Left lung (tissue), 14 donors: ENCODE data around the gene RBM11. TPM values are rescaled to one million over a fixed set of nuclear protein-coding genes. Genes with fewer than 3 reads are reported as not detected.
"Not testable (repeated sequence)": the region's sequence is repeated elsewhere in the genome, so short reads cannot be mapped to it uniquely, and the experiment has no call there.

ENCODE experiments used
- ATAC-seq: fragments of 200-7000 bp; cut with Tn5 transposase; one replicate; pipeline ENCODE4 v1.9.1; 2020; ENCODE audit warnings: moderate library complexity
- DNase-seq, 4 donors: peaks; one replicate each; pipeline ENCODE4 v3.0.0-alpha.2; 2013 to 2020
- H3K27ac ChIP-seq, 2 donors: fragments of 200-600 bp; sonication (generic) in 1 of 2; one replicate each; pipeline versions ENCODE4 v1.5.0 to v1.8.0; 2020 to 2021
- H3K27me3 ChIP-seq, 2 donors: fragments of 200-600 bp; sonication (generic) in 1 of 2; one replicate each; pipeline versions ENCODE4 v1.5.0 to v1.8.0; 2020 to 2021
- H3K36me3 ChIP-seq, 2 donors: fragments of 200-600 bp; sonication (generic) in 1 of 2; one replicate each; pipeline versions ENCODE4 v1.5.0 to v1.8.0; 2020 to 2021
- H3K4me1 ChIP-seq, 2 donors: fragments of 200-600 bp; one replicate each; pipeline ENCODE4 v1.8.0; 2021
- H3K4me3 ChIP-seq, 2 donors: fragments of 200-600 bp; sonication (generic) in 1 of 2; one replicate each; pipeline versions ENCODE4 v1.5.0 to v1.8.0; 2020 to 2021; ENCODE audit warnings: mild to moderate bottlenecking in 1 of 2
- H3K9me3 ChIP-seq, 2 donors: fragments of 200-600 bp; sonication (generic) in 1 of 2; one replicate each; pipeline versions ENCODE4 v1.5.0 to v1.8.0; 2020 to 2021
- intact Hi-C, 2 donors: fragments of 100-400 bp; cut with DNase I; formaldehyde crosslinking; loops; one replicate each; pipeline versions ENCODE4 v1.11.2 to v1.14.2; 2022
- long read RNA-seq, 12 donors: library from polyadenylated mRNA in 2 of 12; unstranded in 2 of 12; transcript quantifications; one replicate each; pipeline ENCODE4 v2.0.0 and lab custom pipeline, GENCODE V29; 2019 to 2026
- polyA plus RNA-seq, 6 donors: library from polyadenylated mRNA; unstranded; fragments of 120-200 nt; gene quantifications; one replicate each; pipeline ENCODE4 v1.2.1, GENCODE V29; 2013; ENCODE audit not compliant: insufficient read length in 6 of 6
- total RNA-seq, 2 donors: library from RNA; stranded (reverse); fragmentation: NEBNext Ultra II Directional; extraction: Animal tissue kit (Norgen Biotek cat#: 25700); gene quantifications; one replicate each; pipeline ENCODE4 v1.2.1, GENCODE V29; 2021
- TF ChIP-seq, protein P1 (sequence below), 2 donors: fragments of 200-600 bp; sonication (generic) in 1 of 2; IDR thresholded peaks; one replicate each; pipeline versions ENCODE4 v1.5.0 to v1.8.0; 2021; ENCODE audit warnings: antibody characterized with exemption in 2 of 2
- donor health status: DM: no; HTN: yes; CAD: no.
- donor health status: DM: no; HTN: no; CAD: no.

RBM11 gene, protein sequence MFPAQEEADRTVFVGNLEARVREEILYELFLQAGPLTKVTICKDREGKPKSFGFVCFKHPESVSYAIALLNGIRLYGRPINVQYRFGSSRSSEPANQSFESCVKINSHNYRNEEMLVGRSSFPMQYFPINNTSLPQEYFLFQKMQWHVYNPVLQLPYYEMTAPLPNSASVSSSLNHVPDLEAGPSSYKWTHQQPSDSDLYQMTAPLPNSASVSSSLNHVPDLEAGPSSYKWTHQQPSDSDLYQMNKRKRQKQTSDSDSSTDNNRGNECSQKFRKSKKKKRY
- 1 to 10 TPM; 1.4 to 2.0 TPM for total RNA-seq
- 1 to 10 TPM; 3.4 to 5.3 (median 5.2) TPM for polyA plus RNA-seq
- long read RNA-seq, donor 1, partial matches to known transcripts = 0 of 1 reads
- long read RNA-seq, donor 1, other reads (novel, unspliced or antisense) = 0 of 1 reads
- long read RNA-seq, donor 2, partial matches to known transcripts = 0 of 2 reads
- long read RNA-seq, donor 2, other reads (novel, unspliced or antisense) = 0 of 2 reads
- long read RNA-seq, donor 3, partial matches to known transcripts = 0 of 2 reads
- long read RNA-seq, donor 3, other reads (novel, unspliced or antisense) = 0 of 2 reads
- long read RNA-seq, donor 4, partial matches to known transcripts = 0 of 2 reads
- long read RNA-seq, donor 4, other reads (novel, unspliced or antisense) = 1 of 2 reads
- long read RNA-seq, donor 5 = 0 reads
- long read RNA-seq, donor 6 = 0 reads
- long read RNA-seq, donor 7 = 0 reads
- long read RNA-seq, donor 8, partial matches to known transcripts = 0 of 1 reads
- long read RNA-seq, donor 8, other reads (novel, unspliced or antisense) = 0 of 1 reads
- long read RNA-seq, donor 9 = 0 reads
- long read RNA-seq, donor 10, partial matches to known transcripts = 0 of 1 reads
- long read RNA-seq, donor 10, other reads (novel, unspliced or antisense) = 0 of 1 reads
- long read RNA-seq, donor 11, partial matches to known transcripts = 0 of 6 reads
- long read RNA-seq, donor 11, other reads (novel, unspliced or antisense) = 0 of 6 reads
- long read RNA-seq, donor 12, partial matches to known transcripts = 0 of 1 reads
- long read RNA-seq, donor 12, other reads (novel, unspliced or antisense) = 0 of 1 reads

DNA sequence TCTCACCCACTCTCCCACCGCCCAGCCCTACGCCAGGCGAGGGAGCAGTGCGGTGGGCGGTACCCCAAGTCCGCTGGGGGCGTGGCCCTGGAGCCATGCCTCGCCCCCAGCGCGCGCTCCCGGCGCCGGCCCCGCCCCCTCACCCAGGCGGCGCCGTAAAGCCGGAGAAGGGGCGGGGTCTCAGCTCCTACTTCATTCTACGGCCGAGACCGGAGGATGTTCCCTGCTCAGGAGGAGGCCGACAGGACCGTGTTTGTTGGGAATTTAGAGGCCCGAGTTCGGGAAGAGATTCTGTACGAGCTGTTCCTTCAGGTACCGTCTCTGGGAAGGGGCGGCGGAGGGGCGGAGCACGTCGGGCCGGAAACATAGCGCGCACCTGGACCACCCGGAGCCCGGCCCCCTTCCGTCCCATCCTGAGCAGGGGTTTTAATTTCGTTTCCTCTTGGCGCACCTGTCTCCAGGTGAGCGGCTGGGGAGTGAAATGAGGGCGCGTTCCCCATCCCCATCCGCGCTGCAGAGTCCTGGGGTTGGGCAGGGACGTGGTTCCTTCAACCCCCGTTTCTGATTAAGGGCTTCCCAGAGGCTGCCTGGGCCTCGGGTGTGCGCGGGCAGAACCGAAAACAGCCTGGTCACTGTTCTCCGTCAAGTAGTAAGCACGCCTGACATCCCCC lies at the start of gene RBM11:
Gene RBM11, plus strand, starts transcription at position 187 of the 671 bp plus-strand sequence. Its CDS starts 30 bp downstream, at position 217.
- TF ChIP-seq, protein P1, sequence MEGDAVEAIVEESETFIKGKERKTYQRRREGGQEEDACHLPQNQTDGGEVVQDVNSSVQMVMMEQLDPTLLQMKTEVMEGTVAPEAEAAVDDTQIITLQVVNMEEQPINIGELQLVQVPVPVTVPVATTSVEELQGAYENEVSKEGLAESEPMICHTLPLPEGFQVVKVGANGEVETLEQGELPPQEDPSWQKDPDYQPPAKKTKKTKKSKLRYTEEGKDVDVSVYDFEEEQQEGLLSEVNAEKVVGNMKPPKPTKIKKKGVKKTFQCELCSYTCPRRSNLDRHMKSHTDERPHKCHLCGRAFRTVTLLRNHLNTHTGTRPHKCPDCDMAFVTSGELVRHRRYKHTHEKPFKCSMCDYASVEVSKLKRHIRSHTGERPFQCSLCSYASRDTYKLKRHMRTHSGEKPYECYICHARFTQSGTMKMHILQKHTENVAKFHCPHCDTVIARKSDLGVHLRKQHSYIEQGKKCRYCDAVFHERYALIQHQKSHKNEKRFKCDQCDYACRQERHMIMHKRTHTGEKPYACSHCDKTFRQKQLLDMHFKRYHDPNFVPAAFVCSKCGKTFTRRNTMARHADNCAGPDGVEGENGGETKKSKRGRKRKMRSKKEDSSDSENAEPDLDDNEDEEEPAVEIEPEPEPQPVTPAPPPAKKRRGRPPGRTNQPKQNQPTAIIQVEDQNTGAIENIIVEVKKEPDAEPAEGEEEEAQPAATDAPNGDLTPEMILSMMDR (IDR thresholded peaks at IDR 0.05) = no peak
- intact Hi-C loops = no loop called here
- ATAC-seq (peak; percentile 100), DNase-seq (peak; percentile 47 to 93 (median 72))
- Histone ChIP-seq H3K36me3 (no peaks in the 10 kb centered on the region), H3K4me1 (no peaks in the 10 kb centered on the region), H3K27me3 (peaks cover 0 to 23% of the 10 kb centered on the region in 2 donors), H3K9me3 (no peaks in the 10 kb centered on the region), H3K27ac (no peak within 1 kb of the TSS), H3K4me3 (peak within 1 kb of the TSS; percentile 61 to 63)

DNA sequence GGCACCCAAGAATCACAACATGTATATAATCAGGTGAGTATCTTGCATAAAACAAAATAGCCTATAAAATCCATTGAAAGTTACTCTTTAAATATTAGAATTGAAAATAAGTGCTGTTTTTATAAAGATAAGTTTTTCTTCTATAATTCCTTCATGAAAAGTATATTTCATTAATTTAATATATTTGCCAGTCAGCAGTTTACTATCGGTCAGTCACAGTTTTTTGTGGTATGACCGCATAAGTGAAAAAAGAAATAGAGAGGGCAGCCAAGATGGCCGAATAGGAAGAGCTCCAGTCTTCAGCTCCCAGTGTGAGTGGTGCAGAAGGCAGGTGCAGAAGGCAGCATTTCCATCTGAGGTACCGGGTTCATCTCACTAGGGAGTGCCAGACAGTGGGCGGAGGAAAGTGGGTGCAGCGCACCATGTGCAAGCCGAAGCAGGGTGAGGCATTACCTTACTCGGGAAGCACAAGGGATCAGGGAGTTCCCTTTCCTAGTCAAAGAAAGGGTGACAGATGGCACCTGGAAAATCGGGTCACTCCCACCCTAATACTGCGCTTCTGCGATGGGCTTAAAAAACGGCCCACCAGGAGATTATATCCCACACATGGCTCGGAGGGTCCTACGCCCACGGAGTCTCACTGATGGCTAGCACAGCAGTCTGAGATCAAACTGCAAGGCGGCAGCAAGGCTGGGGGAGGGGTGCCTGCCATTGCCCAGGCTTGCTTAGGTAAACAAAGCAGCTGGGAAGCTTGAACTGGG lies 49.3 kb upstream of the RBM11 start:
- ATAC-seq, H3K36me3 ChIP-seq, H3K4me1 ChIP-seq, H3K27me3 ChIP-seq, intact Hi-C loops, H3K27ac ChIP-seq, H3K9me3 ChIP-seq, H3K4me3 ChIP-seq: not testable (repeated sequence)
- DNase-seq = peak in 1 of 4 donors; percentile 10

DNA sequence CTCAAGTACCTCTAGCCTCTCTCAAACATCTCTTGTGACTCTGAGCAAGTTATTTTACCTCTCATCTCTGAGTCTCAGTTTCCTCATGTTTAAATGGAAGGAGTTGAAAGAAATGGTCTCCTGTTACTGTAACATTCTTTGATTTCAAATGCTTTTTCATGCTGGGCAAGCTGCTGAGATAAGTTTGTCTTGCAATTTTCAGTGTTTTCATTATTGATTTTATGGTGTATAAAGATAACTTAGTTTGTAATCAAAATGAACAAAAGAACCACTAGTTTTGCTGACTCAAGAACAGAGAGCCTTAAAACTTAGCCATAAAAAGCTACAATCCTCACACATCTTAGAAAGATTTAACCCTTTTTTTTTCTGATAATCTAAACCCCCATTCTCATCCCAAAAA lies 9.7 kb upstream of the RBM11 start:
- Histone ChIP-seq H3K4me1 (no peaks in the 10 kb centered on the region), H3K4me3 (no peak overlapping the region), H3K27me3 (no peaks in the 10 kb centered on the region), H3K27ac (no peak overlapping the region), H3K36me3 (no peaks in the 10 kb centered on the region), H3K9me3 (peaks cover 0 to under 1% of the 10 kb centered on the region in 2 donors)
- TF ChIP-seq, protein P1 (IDR thresholded peaks at IDR 0.05) = no peak
- no peak for DNase-seq
- ATAC-seq = no peak
- intact Hi-C loops = no loop called here

DNA sequence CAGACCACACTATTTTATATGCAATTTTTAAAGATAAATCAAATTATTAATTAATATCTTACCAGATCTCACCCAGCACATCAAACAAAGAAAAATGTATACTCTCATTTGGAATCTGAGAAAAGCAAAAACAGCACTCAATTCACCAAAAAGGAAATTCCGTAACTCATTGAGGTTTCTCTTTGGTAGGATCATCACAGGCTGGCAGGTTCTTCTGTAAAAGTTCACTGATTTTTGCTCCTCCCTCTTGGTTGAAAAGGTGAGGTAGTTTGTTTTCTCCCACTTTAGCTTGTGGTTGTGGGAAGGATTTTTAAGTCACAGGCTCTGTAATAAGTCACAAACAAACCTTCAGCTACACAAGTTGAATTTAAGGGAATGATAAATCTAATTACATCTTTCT lies 5.2 kb upstream of the RBM11 start, which contains the start of gene LIPI:
Gene LIPI, minus strand, starts transcription at position 218 of the 400 bp plus-strand sequence. Its CDS starts 110 bp downstream, at position 108.
- Histone ChIP-seq H3K4me1 (no peaks in the 10 kb centered on the region), H3K9me3 (no peaks in the 10 kb centered on the region), H3K36me3 (no peaks in the 10 kb centered on the region), H3K4me3 (no peak within 1 kb of the TSS), H3K27me3 (peaks cover 0 to 9% of the 10 kb centered on the region in 2 donors), H3K27ac (no peak within 1 kb of the TSS)
- ATAC-seq (no peak), DNase-seq (no peak)
- TF ChIP-seq, protein P1 (IDR thresholded peaks at IDR 0.05) = no peak
- intact Hi-C loops = no loop called here
